ENCODE results near the gene LRRC43. TPM values are rescaled to one million over a fixed set of nuclear protein-coding genes. Genes with fewer than 3 reads are reported as not detected.

Gene LRRC43
- total and polyA plus RNA-seq, 10 of the 15 experiments (the other 5 are each of a cell fraction or from before 2014, with no cell fraction given) = 0.23 TPM; not detected in 9

- ChIA-PET RAD21 (ENCODE audit: unreplicated experiment) (no interaction called here), SMC1A (ENCODE audit: uncharacterized antibody, unreplicated experiment) (no interaction called here), CTCF (interaction anchor here (0.6 to 2.3 kb wide), 4 partner anchors 15 to 511 kb away, joined by 3 to 5 read pairs (median 3); no protein-coding TSS in a partner anchor), POLR2A (no interaction called here)
- in situ Hi-C loops (cut with MboI) = no loop called here
- peaks cover 6 to 11% of the 10 kb centered on the region in 2 experiments; a peak in 3 of 4 replicates for H3K36me3 ChIP-seq (ENCODE audit: control insufficient read depth in 2 of 2, insufficient read depth in 2 of 2, low read length in 1 of 2)
- no peak overlapping the region for H3K27ac ChIP-seq (ENCODE audit: control insufficient read depth, insufficient read depth)
- H3K4me1 ChIP-seq (ENCODE audit: control insufficient read depth, insufficient read depth, low read length) = no peaks in the 10 kb centered on the region
- intact Hi-C loops (cut with micrococcal nuclease; ENCODE audit: unreplicated experiment) = no loop called here
- H3K9ac ChIP-seq (ENCODE audit: control insufficient read depth, insufficient read depth, low read length) = no peak overlapping the region
- no peak overlapping the region for H3K4me3 ChIP-seq
- no peak for FAIRE-seq
- no peak for DNase-seq (ENCODE audit: low read depth, low spot score)
- peak; percentile 6; the same call in 2 of the 3 replicates for ATAC-seq
- no peak overlapping the region for H3K4me2 ChIP-seq (ENCODE audit: control insufficient read depth, insufficient read depth)
- H4K20me1 ChIP-seq (ENCODE audit: control insufficient read depth, insufficient read depth) = no peaks in the 10 kb centered on the region; the same call in 1 of the 2 replicates
- no peaks in the 10 kb centered on the region; the same call in 2 of the 3 replicates for H3K9me3 ChIP-seq (replicated peaks; ENCODE audit: control insufficient read depth, insufficient read depth, low read length)
- no TSS peak for BruUV-seq (replicated peaks)
- no peaks in the 10 kb centered on the region for H3K79me2 ChIP-seq (ENCODE audit: control insufficient read depth, insufficient read depth, low read length)
- TF ChIP-seq ATF2 (IDR thresholded peaks at IDR 0.05; ENCODE audit: low read length) (no peak), POLR2A (IDR thresholded peaks at IDR 0.05; ENCODE audit: low read depth, low read length) (peak; percentile 65)
- H2AFZ ChIP-seq (ENCODE audit: control insufficient read depth, low read depth, low read length) = no peak overlapping the region
- 48% methylated on average over 23 of the region's 23 CpGs for WGBS (ENCODE audit: insufficient coverage, insufficient replicate concordance, low lambda C conversion rate, missing lambda C conversion rate)
- H3K27me3 ChIP-seq (replicated peaks in 1 of 2; ENCODE audit: control insufficient read depth in 2 of 2, insufficient read depth in 2 of 2, low read length in 1 of 2) = peaks cover 0 to 5% of the 10 kb centered on the region in 2 experiments; a peak in 3 of 4 replicates
These were observed 22.4 kb downstream of the LRRC43 start for GRCh38 chr12:122205053-122205925.

Measured in GM12878 (cell line).